ENCODE measurements around the gene OMD. TPM values are rescaled to one million over a fixed set of nuclear protein-coding genes. Genes with fewer than 3 reads are reported as not detected.
A peak's percentile ranks its signal among the peaks of the same experiment; 100 is the strongest.

The OMD gene
- total RNA-seq, 2 experiments from 2014 or later, result not detected

- Mint-ChIP-seq H3K9me3 (no peaks in the 10 kb centered on the region), H3K4me1 (ENCODE audit: low read depth) (peaks cover 22% of the 10 kb centered on the region), H3K4me3 (no peak overlapping the region), H3K27me3 (no peaks in the 10 kb centered on the region), H3K27ac (no peak overlapping the region), H3K36me3 (no peaks in the 10 kb centered on the region)
- CTCF ChIA-PET, result no interaction called here
- intact Hi-C loops (cut with micrococcal nuclease), result no loop called here
- POLR2A ChIA-PET, result no interaction called here
- DNase-seq, result no peak
These were observed 16.5 kb downstream of the OMD start for GRCh38 chr9:92407818-92408217.

GRCh38 chr9:92406477-92406876 lies 17.8 kb downstream of the OMD start:
- peak; percentile 26 for DNase-seq
- Mint-ChIP-seq H3K4me3 (no peak overlapping the region), H3K9me3 (no peaks in the 10 kb centered on the region), H3K4me1 (ENCODE audit: low read depth) (peaks cover 22% of the 10 kb centered on the region), H3K36me3 (no peaks in the 10 kb centered on the region), H3K27me3 (no peaks in the 10 kb centered on the region), H3K27ac (no peak overlapping the region)
- CTCF ChIA-PET, result no interaction called here
- intact Hi-C loops (cut with micrococcal nuclease), result no loop called here
- POLR2A ChIA-PET, result interaction anchor here (1.4 kb wide), 1 partner anchor 81 kb away, joined by 4 read pairs; the partner anchor contains the start of gene CENPP

GRCh38 chr9:92405818-92406217 lies 18.5 kb downstream of the OMD start:
- Mint-ChIP-seq H3K4me3 (no peak overlapping the region), H3K27ac (no peak overlapping the region), H3K27me3 (no peaks in the 10 kb centered on the region), H3K4me1 (ENCODE audit: low read depth) (peaks cover 22% of the 10 kb centered on the region), H3K36me3 (no peaks in the 10 kb centered on the region), H3K9me3 (no peaks in the 10 kb centered on the region)
- POLR2A ChIA-PET, result interaction anchor here (1.4 kb wide), 1 partner anchor 80 kb away, joined by 4 read pairs; the partner anchor contains the start of gene CENPP
- CTCF ChIA-PET, result interaction anchor here (0.6 kb wide), 1 partner anchor 34 kb away, joined by 3 read pairs; no protein-coding TSS in a partner anchor
- intact Hi-C loops (cut with micrococcal nuclease), result no loop called here
- no peak for DNase-seq

- no peaks in the 10 kb centered on the region for H3K27me3 Mint-ChIP-seq
- ChIA-PET CTCF (no interaction called here), POLR2A (no interaction called here)
- no peaks in the 10 kb centered on the region for H3K36me3 Mint-ChIP-seq
- intact Hi-C loops (cut with micrococcal nuclease), result no loop called here
- no peak for DNase-seq
- no peak within 1 kb of the TSS for H3K27ac Mint-ChIP-seq
- H3K4me1 Mint-ChIP-seq (ENCODE audit: low read depth), result peaks cover 22% of the 10 kb centered on the region
- no peak within 1 kb of the TSS for H3K4me3 Mint-ChIP-seq
- no peaks in the 10 kb centered on the region for H3K9me3 Mint-ChIP-seq
These were observed 20.0 kb downstream of the OMD start, which contains the start of gene OGN for GRCh38 chr9:92404042-92404836. Gene OGN (minus strand): TSS chr9:92404578. CDS start chr9:92403407, 1,171 bp downstream.

GRCh38 chr9:92402826-92403745 lies 21.2 kb downstream of the OMD start:
- Mint-ChIP-seq H3K27ac (no peak overlapping the region), H3K27me3 (no peaks in the 10 kb centered on the region), H3K4me1 (ENCODE audit: low read depth) (peaks cover 22% of the 10 kb centered on the region), H3K4me3 (no peak overlapping the region), H3K9me3 (no peaks in the 10 kb centered on the region), H3K36me3 (no peaks in the 10 kb centered on the region)
- CTCF ChIA-PET, result no interaction called here
- POLR2A ChIA-PET, result no interaction called here
- intact Hi-C loops (cut with micrococcal nuclease), result no loop called here
- no peak for DNase-seq

- intact Hi-C loops (cut with micrococcal nuclease), result no loop called here
- Mint-ChIP-seq H3K4me1 (ENCODE audit: low read depth) (peaks cover 22% of the 10 kb centered on the region), H3K36me3 (no peaks in the 10 kb centered on the region), H3K27me3 (no peaks in the 10 kb centered on the region), H3K27ac (no peak overlapping the region), H3K4me3 (no peak overlapping the region), H3K9me3 (no peaks in the 10 kb centered on the region)
- ChIA-PET CTCF (no interaction called here), POLR2A (no interaction called here)
- no peak for DNase-seq
These were observed 21.9 kb downstream of the OMD start for GRCh38 chr9:92402360-92402759.

- no peak overlapping the region for H3K4me3 Mint-ChIP-seq
- no peaks in the 10 kb centered on the region for H3K27me3 Mint-ChIP-seq
- no peaks in the 10 kb centered on the region for H3K9me3 Mint-ChIP-seq
- POLR2A ChIA-PET, result no interaction called here
- intact Hi-C loops (cut with micrococcal nuclease), result no loop called here
- no peaks in the 10 kb centered on the region for H3K36me3 Mint-ChIP-seq
- DNase-seq, result no peak
- no peaks in the 10 kb centered on the region for H3K4me1 Mint-ChIP-seq (ENCODE audit: low read depth)
- H3K27ac Mint-ChIP-seq, result no peak overlapping the region
- CTCF ChIA-PET, result no interaction called here
These were observed 26.4 kb downstream of the OMD start for GRCh38 chr9:92397853-92398252.

GRCh38 chr9:92395617-92396016 lies 28.7 kb downstream of the OMD start:
- ChIA-PET CTCF (no interaction called here), POLR2A (no interaction called here)
- H3K27me3 Mint-ChIP-seq, result no peaks in the 10 kb centered on the region
- no peak overlapping the region for H3K27ac Mint-ChIP-seq
- H3K4me1 Mint-ChIP-seq (ENCODE audit: low read depth), result no peaks in the 10 kb centered on the region
- no peak overlapping the region for H3K4me3 Mint-ChIP-seq
- DNase-seq, result no peak
- no peaks in the 10 kb centered on the region for H3K9me3 Mint-ChIP-seq
- intact Hi-C loops (cut with micrococcal nuclease), result no loop called here
- H3K36me3 Mint-ChIP-seq, result no peaks in the 10 kb centered on the region

GRCh38 chr9:92393686-92394085 lies 30.6 kb downstream of the OMD start:
- CTCF ChIA-PET, result no interaction called here
- POLR2A ChIA-PET, result no interaction called here
- DNase-seq, result no peak
- Mint-ChIP-seq H3K27me3 (no peaks in the 10 kb centered on the region), H3K36me3 (no peaks in the 10 kb centered on the region), H3K9me3 (no peaks in the 10 kb centered on the region), H3K4me1 (ENCODE audit: low read depth) (no peaks in the 10 kb centered on the region), H3K4me3 (no peak overlapping the region), H3K27ac (no peak overlapping the region)
- intact Hi-C loops (cut with micrococcal nuclease), result no loop called here

- H3K36me3 Mint-ChIP-seq, result no peaks in the 10 kb centered on the region
- H3K27me3 Mint-ChIP-seq, result no peaks in the 10 kb centered on the region
- ChIA-PET CTCF (no interaction called here), POLR2A (no interaction called here)
- H3K9me3 Mint-ChIP-seq, result no peaks in the 10 kb centered on the region
- intact Hi-C loops (cut with micrococcal nuclease), result no loop called here
- H3K4me3 Mint-ChIP-seq, result no peak overlapping the region
- H3K27ac Mint-ChIP-seq, result no peak overlapping the region
- H3K4me1 Mint-ChIP-seq (ENCODE audit: low read depth), result no peaks in the 10 kb centered on the region
- DNase-seq, result no peak
These were observed 31.6 kb downstream of the OMD start for GRCh38 chr9:92392690-92393089.

- no peaks in the 10 kb centered on the region for H3K27me3 Mint-ChIP-seq
- ChIA-PET CTCF (no interaction called here), POLR2A (no interaction called here)
- H3K4me3 Mint-ChIP-seq, result no peak overlapping the region
- H3K27ac Mint-ChIP-seq, result no peak overlapping the region
- peaks cover 1% of the 10 kb centered on the region for H3K36me3 Mint-ChIP-seq
- no peaks in the 10 kb centered on the region for H3K9me3 Mint-ChIP-seq
- DNase-seq, result no peak
- intact Hi-C loops (cut with micrococcal nuclease), result no loop called here
- no peaks in the 10 kb centered on the region for H3K4me1 Mint-ChIP-seq (ENCODE audit: low read depth)
These were observed 38.3 kb downstream of the OMD start for GRCh38 chr9:92385953-92386352.

GRCh38 chr9:92385477-92385876 lies 38.8 kb downstream of the OMD start:
- ChIA-PET CTCF (no interaction called here), POLR2A (no interaction called here)
- intact Hi-C loops (cut with micrococcal nuclease), result no loop called here
- no peak for DNase-seq
- Mint-ChIP-seq H3K27me3 (no peaks in the 10 kb centered on the region), H3K36me3 (peaks cover 1% of the 10 kb centered on the region), H3K9me3 (no peaks in the 10 kb centered on the region), H3K4me1 (ENCODE audit: low read depth) (no peaks in the 10 kb centered on the region), H3K27ac (no peak overlapping the region), H3K4me3 (no peak overlapping the region)
